Ovary (tissue), 3 donors: ENCODE measurements around the gene GGCX.

Experiments used
- EP300 ChIP-seq: sonication (generic); formaldehyde crosslinking; IDR thresholded peaks from one replicate; pipeline ENCODE4 v1.6.1; 2017; ENCODE audit warnings: antibody characterized with exemption
- TF ChIP-seq, protein P1 (sequence below), 3 donors: fragments of 450-650 bp in 2 of 3; fragments of 200-600 bp in 1 of 3; IDR thresholded peaks; one replicate each; pipeline versions ENCODE4 v1.5.1 to v1.8.0; 2016 to 2022; ENCODE audit warnings: antibody characterized with exemption in 3 of 3, mild to moderate bottlenecking in 1 of 3
- donor health status: DM: no; HTN: no; CAD: no.

DNA sequence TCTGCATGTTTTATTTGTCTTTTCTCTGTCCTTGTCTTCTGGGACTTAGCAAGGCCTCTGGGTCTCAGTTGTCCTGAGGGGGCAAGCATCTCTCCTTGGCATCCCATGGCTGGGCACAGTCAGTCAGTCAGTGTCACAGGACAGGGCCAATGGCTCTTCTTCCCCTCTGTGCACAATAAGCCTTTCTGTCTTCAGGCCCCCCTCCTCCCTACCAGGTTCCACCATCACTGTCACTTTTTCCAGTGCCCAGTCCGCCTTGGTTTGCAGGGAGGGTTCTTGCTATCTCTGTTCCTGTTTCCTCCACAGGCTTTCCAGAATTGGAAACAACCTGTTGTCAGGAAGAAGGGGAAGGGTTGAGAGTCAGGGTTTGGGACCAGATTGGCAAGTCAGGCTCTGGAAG, 21.2 kb upstream of the GGCX start:
- no peak for TF ChIP-seq EP300
- TF ChIP-seq, protein P1, sequence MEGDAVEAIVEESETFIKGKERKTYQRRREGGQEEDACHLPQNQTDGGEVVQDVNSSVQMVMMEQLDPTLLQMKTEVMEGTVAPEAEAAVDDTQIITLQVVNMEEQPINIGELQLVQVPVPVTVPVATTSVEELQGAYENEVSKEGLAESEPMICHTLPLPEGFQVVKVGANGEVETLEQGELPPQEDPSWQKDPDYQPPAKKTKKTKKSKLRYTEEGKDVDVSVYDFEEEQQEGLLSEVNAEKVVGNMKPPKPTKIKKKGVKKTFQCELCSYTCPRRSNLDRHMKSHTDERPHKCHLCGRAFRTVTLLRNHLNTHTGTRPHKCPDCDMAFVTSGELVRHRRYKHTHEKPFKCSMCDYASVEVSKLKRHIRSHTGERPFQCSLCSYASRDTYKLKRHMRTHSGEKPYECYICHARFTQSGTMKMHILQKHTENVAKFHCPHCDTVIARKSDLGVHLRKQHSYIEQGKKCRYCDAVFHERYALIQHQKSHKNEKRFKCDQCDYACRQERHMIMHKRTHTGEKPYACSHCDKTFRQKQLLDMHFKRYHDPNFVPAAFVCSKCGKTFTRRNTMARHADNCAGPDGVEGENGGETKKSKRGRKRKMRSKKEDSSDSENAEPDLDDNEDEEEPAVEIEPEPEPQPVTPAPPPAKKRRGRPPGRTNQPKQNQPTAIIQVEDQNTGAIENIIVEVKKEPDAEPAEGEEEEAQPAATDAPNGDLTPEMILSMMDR (IDR thresholded peaks at IDR 0.05): no peak
